Stimulated activated CD4-positive, alpha-beta T cell treated with anti-CD3 and anti-CD28 coated beads, Interleukin-2, amount 100 ng/mL, for 4 hours (primary cell): ENCODE data around the gene RIC8A.

Experiments used
- DNase-seq: peaks from one replicate; pipeline ENCODE4 v3.0.0-alpha.2; 2020; ENCODE audit warnings: low read depth

Gene RIC8A

DNA sequence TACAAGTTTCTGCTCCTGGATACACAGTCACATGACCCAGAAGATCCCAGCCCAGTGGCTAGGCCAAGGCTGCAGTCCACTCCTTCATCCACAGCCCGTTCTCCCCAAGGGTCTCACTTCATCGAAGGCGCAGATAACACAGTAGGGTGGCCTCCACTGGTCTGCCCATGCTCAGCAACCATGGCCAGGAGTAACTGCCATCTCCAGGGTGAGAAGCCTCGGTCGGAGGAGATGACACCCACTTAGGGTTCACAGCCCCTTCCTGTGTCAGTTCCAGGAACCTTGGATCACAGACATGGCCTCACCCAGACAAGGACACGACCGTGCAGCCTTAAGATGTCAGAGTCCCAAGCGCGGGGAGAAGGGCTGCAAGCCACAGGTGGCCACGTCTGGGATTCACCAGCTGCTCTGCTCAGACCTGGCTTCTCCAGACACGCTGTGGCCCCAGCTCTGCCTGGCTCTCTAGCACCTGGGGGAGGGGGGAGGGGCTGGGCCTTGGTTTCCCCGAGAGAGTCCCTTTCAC is 2.9 kb upstream of the RIC8A start:
- DNase-seq: no peak

DNA sequence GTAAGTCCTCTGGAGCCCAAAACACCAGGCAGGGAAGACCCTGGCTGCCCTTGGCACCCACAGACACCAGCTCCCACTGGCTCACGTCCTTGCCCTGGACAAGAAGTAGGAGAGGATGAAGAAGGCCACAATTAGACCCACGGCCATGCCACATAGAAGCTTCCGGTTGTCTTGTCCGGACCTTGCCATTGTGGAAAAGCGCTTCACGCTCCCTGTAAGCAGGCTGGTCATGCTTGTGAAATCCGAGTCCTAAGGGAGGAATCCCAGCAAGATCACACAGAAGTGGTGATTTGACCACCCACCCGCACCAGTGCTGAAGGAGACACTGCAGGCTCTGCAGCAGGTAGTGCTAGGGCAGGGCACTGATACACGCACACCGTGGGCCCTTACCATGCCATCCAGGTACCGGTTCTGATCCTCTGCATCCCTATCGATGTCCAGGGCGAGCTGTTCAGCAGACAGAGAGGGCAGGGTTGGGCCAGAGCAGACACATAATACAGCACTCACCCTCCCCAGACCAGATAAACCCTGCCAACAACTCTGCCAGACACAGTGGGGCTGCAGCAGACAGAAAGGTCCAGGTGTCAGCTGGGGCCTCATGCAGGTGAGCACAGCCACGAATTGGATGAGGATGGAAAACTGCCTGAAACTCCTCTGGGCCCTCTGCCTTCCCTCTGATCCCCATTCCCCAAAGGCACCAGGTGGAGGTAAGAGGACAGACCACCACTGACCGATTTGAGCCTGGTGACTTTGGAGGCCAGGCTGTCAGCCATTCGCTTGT is 2.1 kb upstream of the RIC8A start:
- DNase-seq: no peak

DNA sequence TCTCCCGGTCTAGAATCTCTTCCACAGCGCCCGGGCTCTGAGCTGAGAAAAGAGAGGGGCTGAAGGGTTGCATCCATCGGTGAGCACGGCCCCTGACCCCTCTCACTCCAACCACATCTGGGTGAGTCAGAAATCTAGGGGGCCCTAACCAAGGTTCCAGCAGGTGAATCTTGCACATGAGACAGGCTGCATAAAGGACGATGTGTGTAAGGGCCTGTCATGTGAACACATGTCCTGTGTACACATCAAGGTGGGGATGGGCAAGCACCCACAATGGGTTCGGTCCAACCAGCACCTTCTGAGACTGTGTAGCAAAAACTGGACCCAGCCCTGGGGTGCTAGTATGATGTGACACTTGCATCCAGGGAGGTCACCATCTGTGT is 1.5 kb upstream of the RIC8A start:
- no peak for DNase-seq

DNA sequence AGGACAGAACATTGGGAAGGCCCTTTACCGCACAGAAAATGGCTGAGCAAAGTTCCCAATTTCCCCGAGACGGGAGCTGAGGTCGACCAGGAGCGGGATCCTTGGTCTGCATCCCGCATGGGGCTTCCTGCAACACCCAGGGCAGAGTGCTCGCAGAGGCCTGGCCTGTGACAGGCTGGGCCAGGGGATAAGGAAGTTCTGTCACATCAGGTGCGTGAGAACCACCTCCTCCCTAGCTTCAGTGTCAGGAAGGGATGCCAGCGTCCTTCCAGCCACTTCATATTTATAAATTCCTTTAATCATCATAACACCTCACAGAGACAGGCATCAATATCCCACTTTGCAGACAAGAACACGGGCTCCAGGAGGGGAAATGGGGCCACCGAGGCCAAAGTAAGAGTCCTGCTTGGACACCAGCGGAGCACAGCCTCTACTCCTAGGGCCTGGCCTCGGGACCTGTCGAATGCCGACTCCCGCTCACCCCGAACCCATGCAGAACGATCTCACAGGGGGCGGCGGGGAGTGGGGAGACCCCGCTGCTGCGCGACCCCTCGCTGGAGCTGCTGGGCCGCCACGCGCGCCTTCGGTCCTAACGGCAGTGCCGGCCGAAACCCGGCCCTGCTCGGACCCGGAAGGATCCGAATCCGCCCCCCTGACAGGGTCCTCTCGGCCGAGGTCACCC is 841 bp upstream of the RIC8A start:
- DNase-seq: no peak

DNA sequence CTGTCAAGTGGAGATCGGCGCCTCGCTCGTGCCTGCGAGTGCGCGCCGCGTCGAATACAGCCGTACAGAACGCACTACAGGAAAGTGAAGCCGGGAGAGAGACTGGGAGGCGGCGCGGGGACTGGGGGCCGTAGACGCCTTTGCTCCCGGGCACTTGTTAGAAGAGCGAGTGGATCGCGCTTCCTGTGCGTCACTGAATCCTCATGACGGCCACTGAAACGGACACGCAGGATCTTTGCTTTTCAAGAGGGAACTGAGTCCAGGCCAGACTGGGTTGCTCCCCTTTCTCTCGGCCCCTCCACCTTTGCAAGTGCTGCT is 314 bp downstream of the RIC8A start:
- no peak for DNase-seq

DNA sequence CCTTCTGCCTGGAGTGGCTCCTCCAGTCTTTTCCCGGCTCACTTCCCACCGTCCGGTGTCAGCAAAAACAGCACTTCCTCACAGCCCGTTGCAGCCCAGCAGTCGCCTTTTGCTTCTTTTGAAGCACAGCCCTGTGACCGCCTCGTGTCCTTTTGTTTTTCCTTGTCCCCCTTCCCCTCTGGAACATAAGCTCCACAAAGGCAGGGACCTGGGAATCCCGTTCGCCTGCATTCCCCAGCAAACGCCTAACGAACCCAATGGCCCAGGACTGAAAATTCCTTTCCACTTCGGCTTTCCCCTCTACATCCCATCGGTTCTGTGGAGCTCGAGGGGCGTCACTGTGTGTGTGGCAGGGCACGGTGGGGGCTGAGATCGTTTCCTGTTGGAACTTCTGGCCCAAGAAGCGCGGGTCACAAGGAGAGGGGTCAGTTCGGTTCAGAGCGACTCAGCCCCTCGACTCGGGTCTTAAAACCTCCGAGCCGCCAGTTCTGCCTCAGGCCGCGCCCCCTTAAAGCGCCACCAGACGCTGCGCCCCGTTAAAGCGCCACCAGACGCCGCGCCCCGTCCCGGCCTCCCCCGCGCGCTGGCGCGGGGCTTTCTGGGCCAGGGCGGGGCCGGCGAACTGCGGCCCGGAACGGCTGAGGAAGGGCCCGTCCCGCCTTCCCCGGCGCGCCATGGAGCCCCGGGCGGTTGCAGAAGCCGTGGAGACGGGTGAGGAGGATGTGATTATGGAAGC is 841 bp downstream of the RIC8A start:
- DNase-seq: peak; percentile 71

DNA sequence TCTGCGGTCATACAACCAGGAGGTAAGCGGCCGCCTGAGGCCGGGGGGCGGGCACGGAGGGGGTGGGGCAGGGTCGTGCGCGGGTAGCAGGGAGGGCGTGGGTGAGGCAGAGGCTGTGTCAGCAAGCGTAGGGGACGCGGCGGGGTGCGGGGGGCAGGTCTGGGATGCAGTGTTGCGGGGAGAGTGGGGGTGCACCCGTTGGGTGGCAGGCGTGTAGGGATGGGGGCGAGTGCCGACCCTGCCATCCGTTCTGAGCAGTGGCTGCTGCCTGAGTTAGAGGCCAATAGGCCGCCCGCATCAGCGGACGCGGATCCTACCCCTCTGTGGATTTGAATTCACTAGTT is 1.4 kb downstream of the RIC8A start:
- DNase-seq: no peak

DNA sequence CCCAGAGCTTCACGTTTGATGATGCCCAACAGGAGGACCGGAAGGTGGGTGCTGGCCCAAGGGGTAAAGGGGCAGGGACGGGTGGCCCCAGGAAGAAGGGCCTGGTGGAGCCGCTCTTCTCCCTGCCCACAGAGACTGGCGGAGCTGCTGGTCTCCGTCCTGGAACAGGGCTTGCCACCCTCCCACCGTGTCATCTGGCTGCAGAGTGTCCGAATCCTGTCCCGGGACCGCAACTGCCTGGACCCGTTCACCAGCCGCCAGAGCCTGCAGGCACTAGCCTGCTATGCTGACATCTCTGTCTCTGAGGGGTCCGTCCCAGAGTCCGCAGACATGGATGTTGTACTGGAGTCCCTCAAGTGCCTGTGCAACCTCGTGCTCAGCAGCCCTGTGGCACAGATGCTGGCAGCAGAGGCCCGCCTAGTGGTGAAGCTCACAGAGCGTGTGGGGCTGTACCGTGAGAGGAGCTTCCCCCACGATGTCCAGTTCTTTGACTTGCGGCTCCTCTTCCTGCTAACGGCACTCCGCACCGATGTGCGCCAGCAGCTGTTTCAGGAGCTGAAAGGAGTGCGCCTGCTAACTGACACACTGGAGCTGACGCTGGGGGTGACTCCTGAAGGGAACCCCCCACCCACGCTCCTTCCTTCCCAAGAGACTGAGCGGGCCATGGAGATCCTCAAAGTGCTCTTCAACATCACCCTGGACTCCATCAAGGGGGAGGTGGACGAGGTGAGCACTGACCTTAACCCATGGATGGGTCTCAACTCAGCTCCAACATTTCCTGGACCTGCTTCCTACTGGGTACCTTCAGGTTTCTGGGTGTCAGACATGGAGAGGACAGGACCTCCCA is 2.0 kb downstream of the RIC8A start:
- no peak for DNase-seq

DNA sequence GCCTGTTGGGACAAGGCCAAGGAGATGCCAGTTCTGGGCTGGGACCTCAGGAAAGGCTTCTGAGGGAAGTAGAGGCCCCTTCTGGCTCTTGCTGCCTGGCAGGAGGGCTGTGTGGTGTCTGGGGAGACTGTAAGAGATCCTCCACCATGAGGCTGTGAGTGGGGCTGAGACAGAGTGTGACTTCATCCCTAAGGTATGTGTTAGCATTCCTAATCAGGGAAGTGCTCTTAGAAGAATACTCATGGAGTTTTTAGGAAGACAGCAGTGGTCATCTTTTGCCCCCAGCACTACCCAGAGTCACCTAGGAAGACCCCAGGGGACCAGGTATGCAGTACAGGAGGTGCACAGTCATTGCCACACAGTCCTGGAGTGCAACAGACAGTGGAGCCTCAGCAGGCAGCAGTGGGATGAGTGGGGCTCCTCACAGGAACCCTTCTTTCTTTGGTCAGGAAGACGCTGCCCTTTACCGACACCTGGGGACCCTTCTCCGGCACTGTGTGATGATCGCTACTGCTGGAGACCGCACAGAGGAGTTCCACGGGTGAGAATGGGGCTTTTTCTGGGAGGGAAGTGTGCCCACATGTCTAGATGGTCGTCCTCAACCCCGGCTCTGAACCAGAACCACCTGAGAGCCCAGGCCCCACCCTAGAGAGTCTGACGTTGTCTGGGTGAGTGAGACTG is 2.8 kb downstream of the RIC8A start:
- no peak for DNase-seq

DNA sequence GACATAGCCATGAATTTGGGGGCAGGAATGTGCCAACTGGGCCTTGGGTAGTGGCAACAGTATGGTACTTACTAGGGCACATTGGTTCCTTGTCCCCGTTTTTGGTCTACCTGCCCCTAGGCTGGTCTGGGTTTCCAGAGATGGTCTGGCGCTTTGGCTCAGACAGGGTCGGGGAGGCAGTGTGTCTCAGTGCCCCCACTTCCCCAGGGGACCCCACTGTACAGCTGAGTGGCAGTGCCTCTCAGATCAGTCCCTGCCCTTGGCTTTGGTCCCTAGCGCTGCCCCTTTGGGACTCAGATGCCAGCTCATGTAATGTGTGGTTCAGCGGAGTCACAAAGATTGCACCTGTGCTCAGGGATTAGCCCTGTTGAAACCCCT is 3.3 kb downstream of the RIC8A start:
- DNase-seq: no peak

DNA sequence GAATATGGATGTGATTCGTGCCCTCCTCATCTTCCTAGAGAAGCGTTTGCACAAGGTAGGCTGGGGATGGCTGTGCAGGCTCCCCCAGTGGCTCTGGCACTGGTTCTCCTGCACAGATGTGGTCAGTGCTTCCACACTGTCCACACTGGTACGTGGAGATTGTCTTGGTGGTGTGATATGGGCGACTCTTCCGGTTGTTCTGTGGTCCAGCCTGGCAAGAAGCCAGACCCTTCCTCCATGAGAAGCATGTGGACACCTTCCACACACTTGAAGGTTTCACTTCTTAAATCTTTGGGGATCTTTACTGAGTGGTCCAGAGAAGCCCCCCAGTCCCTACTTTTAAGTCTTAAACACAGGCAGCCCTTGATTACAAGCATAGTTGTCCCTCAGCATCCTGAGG is 3.8 kb downstream of the RIC8A start:
- no peak for DNase-seq

DNA sequence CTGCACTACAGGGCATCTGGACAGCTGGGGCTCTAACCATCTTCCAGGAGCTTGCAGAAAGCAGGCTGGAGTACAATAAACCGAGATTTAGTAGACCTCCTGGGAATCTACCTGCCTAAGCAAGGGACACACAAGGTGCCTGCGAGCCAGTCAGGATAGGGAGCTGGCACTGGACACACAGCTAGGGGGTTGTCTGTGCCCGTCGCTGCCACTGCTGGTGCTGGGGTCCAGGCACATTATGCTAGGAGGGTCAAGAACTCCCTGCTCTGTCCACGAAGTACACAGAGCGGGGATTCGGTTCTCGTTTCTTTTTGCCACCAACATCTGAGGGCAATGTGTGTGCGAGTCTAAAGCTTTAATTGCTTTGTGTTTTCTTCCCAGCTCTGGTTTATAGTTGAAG is 4.2 kb downstream of the RIC8A start:
- DNase-seq: no peak

DNA sequence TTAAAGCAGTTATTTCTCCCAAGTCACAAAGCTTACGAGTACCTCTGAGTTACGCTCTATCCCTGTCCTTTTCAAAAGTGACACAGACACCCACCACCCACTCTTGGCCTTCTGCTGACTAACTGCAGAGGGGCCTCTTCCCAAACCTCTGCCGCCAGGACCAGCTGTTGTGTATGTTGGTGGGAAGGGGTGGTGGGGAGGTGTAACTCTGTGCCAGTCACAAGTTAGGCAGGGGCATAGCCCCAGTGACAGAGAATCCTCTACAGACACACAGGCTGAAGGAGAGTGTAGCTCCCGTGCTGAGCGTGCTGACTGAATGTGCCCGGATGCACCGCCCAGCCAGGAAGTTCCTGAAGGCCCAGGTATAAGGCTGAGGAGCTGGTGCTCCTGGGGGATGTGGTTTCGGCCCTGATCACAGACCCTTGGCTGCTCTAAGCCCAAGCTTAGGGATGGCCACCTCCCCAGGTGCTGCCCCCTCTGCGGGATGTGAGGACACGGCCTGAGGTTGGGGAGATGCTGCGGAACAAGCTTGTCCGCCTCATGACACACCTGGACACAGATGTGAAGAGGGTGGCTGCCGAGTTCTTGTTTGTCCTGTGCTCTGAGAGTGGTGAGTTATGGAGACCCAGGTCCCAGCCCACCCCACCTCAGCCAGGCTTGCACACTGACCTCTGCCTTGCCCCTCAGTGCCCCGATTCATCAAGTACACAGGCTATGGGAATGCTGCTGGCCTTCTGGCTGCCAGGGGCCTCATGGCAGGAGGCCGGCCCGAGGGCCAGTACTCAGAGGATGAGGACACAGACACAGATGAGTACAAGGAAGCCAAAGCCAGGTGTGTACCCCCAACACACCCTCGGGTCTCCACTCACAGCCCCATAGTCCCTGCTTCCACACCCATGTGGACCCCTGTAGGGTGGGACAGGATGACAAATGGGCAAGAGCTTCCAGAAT is 4.9 kb downstream of the RIC8A start:
- no peak for DNase-seq

DNA sequence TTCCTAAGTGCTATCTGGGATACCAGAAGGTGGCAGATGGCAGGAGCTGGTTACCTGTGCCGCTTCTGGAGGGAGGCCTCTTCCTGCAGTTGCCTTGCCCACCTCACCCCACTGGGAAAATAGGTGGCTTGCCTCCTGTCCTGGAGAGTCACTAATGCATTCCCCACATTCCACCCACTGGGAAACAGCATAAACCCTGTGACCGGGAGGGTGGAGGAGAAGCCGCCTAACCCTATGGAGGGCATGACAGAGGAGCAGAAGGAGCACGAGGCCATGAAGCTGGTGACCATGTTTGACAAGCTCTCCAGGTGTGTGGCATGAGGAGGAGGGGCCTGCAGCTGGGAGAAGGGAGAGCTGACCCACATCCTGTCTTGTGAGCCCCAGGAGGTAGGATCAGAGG is 5.6 kb downstream of the RIC8A start:
- no peak for DNase-seq

DNA sequence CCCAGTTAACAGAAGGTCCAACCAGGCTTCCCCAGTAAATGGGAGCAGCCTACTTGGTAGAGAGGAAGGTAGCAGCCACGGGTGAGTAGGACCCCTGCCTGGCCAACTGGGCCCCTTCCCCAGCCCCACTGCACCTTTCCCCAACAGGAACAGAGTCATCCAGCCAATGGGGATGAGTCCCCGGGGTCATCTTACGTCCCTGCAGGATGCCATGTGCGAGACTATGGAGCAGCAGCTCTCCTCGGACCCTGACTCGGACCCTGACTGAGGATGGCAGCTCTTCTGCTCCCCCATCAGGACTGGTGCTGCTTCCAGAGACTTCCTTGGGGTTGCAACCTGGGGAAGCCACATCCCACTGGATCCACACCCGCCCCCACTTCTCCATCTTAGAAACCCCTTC is 6.6 kb downstream of the RIC8A start:
- DNase-seq: no peak

DNA sequence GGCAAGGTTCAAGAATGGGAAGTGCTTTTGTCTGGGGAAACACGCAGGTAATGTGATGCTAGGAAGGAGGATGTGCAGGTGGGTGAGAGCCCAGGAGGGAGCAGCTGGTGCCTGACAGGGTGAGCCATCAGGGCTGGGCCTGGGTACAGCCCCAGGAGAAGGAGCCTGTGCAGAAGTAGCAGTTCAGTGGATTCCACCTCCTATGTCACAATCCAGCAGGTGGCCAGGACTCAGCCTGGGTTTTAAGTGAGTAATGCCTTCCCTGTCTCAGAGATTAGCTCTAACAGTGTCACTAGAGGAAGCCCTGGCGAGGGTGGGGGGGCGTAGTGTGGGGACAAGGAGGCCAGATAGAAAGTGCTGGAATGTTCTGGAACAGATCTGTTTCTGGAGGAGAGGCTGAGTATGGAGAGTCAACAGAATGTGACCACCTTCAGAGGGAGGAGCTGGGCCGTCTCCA is 8.1 kb downstream of the RIC8A start:
- DNase-seq: no peak

DNA sequence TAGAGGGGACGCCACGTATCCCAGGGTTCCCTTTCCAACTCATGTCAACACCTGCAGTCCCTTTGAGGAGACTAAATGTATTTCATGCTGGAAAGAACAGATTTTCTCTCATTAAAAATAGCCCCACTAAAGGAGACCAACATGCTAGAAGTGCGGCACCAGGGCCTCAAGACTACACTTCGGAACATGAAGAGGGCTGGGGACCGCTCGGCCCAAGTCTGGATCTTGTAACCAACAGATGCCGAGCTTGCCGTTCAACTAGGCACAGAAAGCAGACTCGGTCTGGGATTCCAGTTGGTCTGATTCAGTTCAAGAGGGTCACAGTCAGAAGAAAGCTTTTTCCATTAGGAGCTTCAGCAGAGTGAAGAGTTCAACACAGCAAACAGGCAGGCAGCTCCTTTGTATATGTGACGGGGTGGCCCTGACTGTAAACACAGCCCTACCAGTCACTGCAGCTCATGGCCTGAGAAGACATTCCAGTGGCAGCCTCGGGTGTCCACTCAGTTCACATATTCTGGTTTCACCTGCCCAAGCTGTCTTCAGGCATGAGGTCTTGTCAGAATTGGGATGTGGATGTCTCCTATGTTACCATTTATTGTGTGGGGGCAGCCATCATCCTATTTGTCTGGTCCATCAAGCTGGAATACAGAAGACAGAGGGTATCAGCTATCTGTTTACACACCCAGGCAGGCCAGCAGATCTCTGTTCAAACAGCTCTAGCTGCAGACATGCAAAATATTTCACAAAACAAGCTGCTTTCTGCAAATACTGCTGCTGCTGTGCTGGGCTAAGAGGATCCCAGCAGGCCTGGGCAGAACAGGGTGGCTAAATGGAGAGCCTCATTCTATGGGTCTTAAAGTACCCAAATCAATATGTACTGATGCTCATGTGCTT is 8.8 kb downstream of the RIC8A start:
- DNase-seq: no peak

DNA sequence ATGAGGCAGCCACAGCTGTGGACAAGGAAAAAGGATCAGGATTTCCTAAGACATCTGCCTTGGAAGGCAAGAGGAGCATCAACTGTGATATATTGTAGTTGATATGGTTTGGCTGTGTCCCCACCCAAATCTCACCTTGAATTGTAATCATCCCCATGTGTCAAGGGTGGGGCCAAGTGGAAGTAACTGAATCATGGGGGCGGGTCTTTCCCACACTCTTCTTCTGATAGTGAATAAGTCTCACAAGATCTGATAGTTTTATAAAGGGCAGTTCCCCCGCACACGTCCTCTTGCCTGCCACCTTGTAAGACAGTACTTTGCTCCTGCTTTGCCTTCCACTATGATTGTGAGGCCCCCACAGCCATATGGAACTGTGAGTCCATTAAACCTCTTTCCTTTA is 10.2 kb downstream of the RIC8A start:
- DNase-seq: peak; percentile 14

DNA sequence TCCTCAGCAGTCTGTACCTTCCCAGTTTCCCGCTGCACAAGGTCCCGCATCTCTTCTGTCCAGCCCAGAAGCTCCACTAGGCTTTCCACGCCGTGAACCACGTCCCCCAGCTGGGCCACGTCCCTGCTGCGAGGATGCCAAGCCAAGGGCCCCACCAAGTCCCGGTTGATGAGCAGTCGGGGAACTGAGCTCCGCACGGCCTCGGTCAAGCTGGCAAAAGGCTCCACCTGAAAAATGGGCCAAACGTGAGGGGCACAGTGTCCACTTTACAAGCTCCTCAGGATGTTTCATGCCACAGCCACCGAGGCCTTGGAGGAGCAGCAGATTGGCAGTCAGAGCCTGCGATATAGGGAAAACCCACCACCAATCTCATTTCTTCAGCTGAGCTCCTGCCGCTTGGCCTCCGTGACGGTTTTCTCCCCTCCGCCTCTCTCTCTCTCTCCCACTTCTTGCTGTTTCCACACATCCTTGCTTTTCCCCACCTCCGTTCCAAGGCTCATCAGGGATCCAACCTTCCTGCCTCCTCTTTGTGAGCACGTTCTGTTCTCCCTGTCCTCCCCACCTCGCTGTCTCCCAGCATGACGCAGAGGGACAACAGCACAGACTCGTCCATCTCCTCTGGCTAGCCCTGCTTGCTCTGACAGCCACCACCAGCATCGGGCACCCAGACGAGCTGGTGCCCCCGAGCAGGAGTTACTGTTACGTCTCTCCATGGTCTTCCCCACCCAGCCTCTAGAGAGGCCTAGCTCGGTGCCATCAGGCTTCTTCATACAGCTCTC is 11.5 kb downstream of the RIC8A start:
- no peak for DNase-seq
